GM18870 (cell line): ENCODE results near the gene TRIM22.
A peak's percentile ranks its signal among the peaks of the same experiment; 100 is the strongest.
"Not testable (repeated sequence)": the region's sequence is repeated elsewhere in the genome, so short reads cannot be mapped to it uniquely, and the experiment has no call there.

Experiments
- ATAC-seq: cut with Tn5 transposase; IDR thresholded peaks from one replicate; pipeline ENCODE4 v1.9.1; 2021; ENCODE audit warnings: moderate library complexity; ENCODE audit not compliant: unreplicated experiment

Gene TRIM22

GRCh38 chr11:5690736-5691135, 1.1 kb downstream of the TRIM22 start:
- ATAC-seq, result no peak

- not testable (repeated sequence) for ATAC-seq
These were observed 1.8 kb downstream of the TRIM22 start for GRCh38 chr11:5691238-5691963.

- ATAC-seq, result no peak
These were observed 2.4 kb downstream of the TRIM22 start for GRCh38 chr11:5691964-5692361.

GRCh38 chr11:5694642-5695041, 5.1 kb downstream of the TRIM22 start:
- no peak for ATAC-seq

GRCh38 chr11:5695580-5695979, 6.0 kb downstream of the TRIM22 start:
- ATAC-seq, result no peak

GRCh38 chr11:5696210-5696609, 6.6 kb downstream of the TRIM22 start:
- no peak for ATAC-seq

GRCh38 chr11:5698281-5698680, 8.7 kb downstream of the TRIM22 start:
- ATAC-seq, result no peak

GRCh38 chr11:5700421-5701054, 10.9 kb downstream of the TRIM22 start:
- ATAC-seq, result no peak

GRCh38 chr11:5701055-5701577, 11.5 kb downstream of the TRIM22 start:
- no peak for ATAC-seq

- peak; percentile 87 for ATAC-seq
These were observed 14.3 kb downstream of the TRIM22 start for GRCh38 chr11:5703741-5704536.

GRCh38 chr11:5705688-5706087, 16.1 kb downstream of the TRIM22 start:
- ATAC-seq, result no peak

GRCh38 chr11:5712507-5712906, 22.9 kb downstream of the TRIM22 start:
- no peak for ATAC-seq

GRCh38 chr11:5713695-5714094, 24.1 kb downstream of the TRIM22 start:
- no peak for ATAC-seq

- ATAC-seq, result not testable (repeated sequence)
These were observed 26.9 kb downstream of the TRIM22 start for GRCh38 chr11:5716518-5716917.

- ATAC-seq, result no peak
These were observed 30.3 kb downstream of the TRIM22 start for GRCh38 chr11:5719703-5720495.

GRCh38 chr11:5722622-5723021, 33.0 kb downstream of the TRIM22 start:
- no peak for ATAC-seq

- ATAC-seq, result no peak
These were observed 36.8 kb downstream of the TRIM22 start for GRCh38 chr11:5726351-5726750.

- ATAC-seq, result no peak
These were observed 38.1 kb downstream of the TRIM22 start for GRCh38 chr11:5727691-5728090.

GRCh38 chr11:5736396-5736795, 46.8 kb downstream of the TRIM22 start, which contains the start of gene OR56B1:
OR56B1 (plus strand) TSS chr11:5736448; CDS start chr11:5736517, 69 bp downstream.
- ATAC-seq, result no peak

GRCh38 chr11:5737091-5737490, 47.5 kb downstream of the TRIM22 start:
- ATAC-seq, result no peak
